NCI-H524 (cell line): ENCODE measurements around the gene KYAT1.
A peak's percentile ranks its signal among the peaks of the same experiment; 100 is the strongest.

ENCODE experiments used
- DNase-seq, 2 experiments: peaks; one replicate each; lab custom pipeline; 2025; lab: John Stamatoyannopoulos, UW

KYAT1 gene

GRCh38 chr9:128881884-128882676 lies at the start of gene KYAT1, which contains the start of gene LRRC8A:
Gene KYAT1 (minus strand): TSS chr9:128881950. CDS start chr9:128845405, 36,545 bp downstream.
Gene LRRC8A (plus strand): TSS chr9:128882133. CDS start chr9:128907165, 25,032 bp downstream.
- DNase-seq = peak; percentile 98 to 99

GRCh38 chr9:128929560-128929959 lies 47.8 kb upstream of the KYAT1 start:
- DNase-seq = no peak

GRCh38 chr9:128928624-128929023 lies 46.9 kb upstream of the KYAT1 start:
- no peak for DNase-seq

GRCh38 chr9:128927731-128928411 lies 46.1 kb upstream of the KYAT1 start:
- peak; percentile 24 to 62 for DNase-seq

- peak in 1 of 2 experiments; percentile 10 for DNase-seq
Observed at GRCh38 chr9:128923493-128923883, 41.7 kb upstream of the KYAT1 start.

DNA sequence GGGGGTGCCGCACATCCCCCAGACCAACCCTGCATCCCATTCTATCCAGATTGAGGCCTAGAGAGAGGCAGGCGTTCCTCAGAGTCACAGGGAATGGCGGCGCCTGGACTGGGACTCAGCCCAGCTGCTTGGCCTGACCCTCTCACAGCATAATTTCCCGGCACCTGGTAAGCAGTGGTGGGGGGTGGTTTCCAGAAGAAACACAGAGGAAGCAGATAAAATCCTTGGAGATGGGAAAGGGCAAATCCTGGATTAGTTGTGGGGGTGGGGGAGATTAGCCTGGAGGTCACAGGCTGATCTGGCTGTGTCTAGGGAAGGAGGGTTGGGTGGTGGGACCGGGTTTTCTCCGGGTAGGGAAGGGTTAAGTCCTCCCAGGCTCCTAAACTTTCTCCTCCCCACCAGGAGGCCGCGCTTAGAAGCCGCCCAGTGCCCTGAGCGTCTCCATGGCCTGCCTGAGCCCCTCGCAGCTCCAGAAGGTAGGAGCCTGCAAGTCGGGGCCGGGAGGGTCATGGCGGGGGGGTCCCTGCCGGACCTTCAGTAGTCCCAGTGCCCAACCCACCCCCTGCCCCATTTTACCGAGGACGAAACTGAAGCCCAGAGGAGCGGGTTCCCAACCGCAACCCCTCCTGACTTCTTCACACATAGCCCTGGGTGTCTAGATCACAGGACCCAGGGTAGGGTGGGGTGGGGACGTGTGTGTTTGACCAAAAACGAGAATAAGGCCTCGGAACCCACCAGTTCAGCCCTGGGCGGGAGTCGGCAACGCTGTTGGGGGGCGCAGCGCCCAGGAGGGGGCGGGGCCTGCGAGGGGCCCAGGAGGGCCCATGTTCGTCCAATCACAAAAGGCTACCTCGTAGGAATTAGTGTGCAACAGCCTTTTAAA lies 40.4 kb upstream of the KYAT1 start:
- peak; percentile 83 to 88 for DNase-seq

DNA sequence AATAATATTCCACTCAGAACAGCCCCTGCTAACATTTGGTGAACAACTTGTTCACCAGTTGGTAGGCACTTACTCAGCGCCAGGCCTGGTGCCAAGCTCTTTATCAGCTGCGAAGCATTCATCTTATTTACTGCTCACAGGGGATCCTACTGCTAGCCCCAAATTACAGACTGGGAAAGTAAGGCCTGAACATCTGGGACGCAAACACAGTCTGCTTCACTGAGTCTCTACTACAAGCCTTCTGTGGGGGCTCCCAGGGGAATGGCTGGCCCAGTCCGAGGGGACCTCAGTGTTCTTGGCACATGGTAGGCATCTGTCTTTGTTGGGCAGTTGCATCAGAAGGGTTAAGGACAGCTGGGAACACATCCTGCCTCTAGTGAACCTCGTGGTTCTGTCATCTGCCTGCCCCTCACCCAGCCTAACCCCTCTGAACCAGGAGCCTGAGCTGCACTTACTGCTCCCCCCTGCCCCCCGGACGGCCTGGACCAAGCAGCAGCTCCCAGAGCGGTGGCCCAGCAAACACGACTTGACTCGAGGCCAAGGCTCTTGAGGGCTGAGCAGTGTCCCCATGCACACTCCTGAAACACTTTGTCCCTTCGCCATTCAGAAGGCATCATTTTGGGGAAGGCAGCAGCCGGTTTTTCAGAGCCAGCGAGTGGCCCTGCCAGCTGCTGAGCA lies 38.8 kb upstream of the KYAT1 start, which contains the start of gene PHYHD1:
Gene PHYHD1, plus strand, starts transcription at position 602 of the 678 bp plus-strand sequence. CDS start 1,342 bp downstream, outside the sequence.
- DNase-seq = peak; percentile 70 to 76

GRCh38 chr9:128919402-128920089 lies 37.8 kb upstream of the KYAT1 start:
- no peak for DNase-seq

- DNase-seq = no peak
Observed at GRCh38 chr9:128918921-128919320, 37.2 kb upstream of the KYAT1 start.

GRCh38 chr9:128917151-128917849 lies 35.5 kb upstream of the KYAT1 start:
- no peak for DNase-seq

DNA sequence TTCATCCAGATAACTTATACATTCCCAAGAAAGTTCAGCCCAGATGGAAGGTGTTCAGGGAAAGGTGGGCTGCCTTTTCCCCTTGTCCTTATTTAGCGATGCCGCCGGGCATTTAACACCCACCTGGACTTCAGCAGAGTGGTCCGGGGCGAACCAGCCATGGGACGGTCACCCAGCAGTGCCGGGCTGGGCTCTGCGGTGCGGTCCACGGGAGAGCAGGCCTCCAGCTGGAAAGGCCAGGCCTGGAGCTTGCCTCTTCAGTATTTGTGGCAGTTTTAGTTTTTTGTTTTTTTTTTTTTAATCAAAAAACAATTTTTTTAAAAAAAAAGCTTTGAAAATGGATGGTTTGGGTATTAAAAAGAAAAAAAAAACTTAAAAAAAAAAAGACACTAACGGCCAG lies 35.0 kb upstream of the KYAT1 start:
- DNase-seq = no peak

DNA sequence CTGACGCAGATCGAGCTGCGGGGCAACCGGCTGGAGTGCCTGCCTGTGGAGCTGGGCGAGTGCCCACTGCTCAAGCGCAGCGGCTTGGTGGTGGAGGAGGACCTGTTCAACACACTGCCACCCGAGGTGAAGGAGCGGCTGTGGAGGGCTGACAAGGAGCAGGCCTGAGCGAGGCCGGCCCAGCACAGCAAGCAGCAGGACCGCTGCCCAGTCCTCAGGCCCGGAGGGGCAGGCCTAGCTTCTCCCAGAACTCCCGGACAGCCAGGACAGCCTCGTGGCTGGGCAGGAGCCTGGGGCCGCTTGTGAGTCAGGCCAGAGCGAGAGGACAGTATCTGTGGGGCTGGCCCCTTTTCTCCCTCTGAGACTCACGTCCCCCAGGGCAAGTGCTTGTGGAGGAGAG lies 34.5 kb upstream of the KYAT1 start:
- no peak for DNase-seq

- no peak for DNase-seq
Observed at GRCh38 chr9:128913995-128914772, 32.4 kb upstream of the KYAT1 start.

DNA sequence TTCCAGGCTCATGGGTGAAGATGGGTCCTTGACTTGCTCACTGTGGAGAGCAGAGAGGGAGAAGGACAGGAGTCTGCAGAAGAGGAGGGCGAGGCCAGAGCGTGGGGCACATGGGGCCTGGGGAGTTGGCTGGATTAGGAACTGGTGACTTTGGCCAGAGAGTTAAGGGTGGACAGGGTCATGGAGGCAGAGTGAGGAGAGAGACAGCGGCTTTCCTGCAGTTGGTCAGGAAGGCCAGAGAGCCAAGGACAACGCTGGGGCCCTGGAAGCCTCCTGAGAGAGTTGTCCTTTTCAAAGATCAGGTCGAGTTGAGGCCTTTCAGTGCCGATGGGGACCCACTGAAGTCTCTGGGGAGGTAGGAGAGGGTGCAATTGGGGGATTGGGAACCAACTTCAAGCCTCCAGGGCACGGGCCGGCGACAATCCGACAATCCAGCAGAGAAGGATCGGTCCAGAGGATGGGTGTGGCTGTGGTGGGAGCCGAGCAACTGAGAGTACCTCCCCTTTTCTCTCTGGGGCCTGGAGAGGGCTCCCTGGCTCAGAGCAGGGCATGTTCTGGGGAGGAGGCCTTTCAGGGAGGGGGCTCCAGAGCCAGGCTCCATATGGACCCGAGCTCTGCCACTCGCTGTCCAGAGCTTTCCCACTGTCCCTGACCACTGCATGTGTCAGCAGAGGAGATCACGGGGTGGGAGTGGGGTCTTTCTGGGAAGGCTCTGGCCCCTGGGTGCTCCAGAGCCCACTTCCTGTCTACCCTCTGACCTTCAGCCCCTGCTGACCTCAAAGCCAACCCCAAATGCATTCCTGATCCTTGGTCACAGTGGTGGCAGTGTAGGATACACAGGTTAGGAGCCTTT lies 31.5 kb upstream of the KYAT1 start:
- no peak for DNase-seq

DNA sequence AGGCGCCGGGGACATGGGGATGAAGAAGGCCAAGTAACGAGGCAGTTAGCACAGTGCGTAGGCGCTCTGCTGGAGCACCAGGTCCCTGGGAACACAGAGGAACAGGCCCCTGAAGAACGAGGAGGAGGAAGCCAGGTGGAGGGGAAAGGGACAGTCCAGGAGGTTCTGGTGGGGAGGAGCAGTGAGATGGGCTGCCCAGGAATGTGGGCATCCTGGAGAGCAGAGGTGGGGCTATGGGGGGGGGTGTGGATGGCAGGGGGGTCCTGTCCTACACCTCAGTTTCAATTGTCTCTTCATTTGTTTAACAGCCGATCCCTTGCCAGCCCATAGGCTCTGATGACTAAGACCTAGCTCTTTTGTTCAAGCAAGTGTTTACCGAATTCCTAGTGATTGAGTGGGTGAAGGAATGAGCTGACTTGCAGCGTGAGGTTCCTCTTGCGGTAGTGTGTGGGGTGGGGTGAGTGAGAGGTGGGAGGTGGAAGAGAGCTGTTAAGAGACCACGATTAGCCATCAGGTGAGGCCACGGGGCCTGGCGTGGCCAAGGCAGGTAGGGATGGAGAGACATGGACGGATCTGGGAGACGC lies 30.6 kb upstream of the KYAT1 start:
- DNase-seq = no peak

DNA sequence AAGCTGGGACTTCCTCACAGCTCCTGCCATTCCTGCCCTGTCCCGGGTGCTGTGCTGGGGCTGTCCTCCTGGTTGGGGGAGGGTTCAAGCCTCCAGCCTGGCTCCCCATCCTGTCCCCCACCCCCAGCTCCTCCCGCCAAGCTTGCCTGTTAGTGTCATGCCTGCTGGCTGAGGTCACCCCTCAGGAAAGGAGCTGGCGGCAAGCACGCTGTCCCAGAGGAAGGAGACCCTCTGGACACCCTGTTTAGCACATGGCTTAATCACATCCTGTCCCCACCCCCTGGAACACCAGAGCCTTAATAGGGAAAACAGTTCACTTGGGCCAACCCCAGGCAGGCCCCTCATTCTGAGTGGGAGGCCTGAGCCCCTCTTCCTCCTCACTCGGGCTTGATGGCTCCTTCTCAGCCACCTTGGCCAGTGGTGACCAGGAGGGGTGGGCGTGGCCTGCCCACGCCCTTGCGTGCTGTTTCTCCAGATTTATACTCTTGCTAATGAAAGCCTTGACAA lies 29.8 kb upstream of the KYAT1 start:
- no peak for DNase-seq

GRCh38 chr9:128910906-128911305 lies 29.2 kb upstream of the KYAT1 start:
- no peak for DNase-seq

GRCh38 chr9:128909859-128910258 lies 28.1 kb upstream of the KYAT1 start:
- DNase-seq = no peak
